NCI-H82 treated with DMSO at 0.1 percent for 48 hours (cell line): ENCODE data around the gene VWA8.
"Not testable (repeated sequence)": the region's sequence is repeated elsewhere in the genome, so short reads cannot be mapped to it uniquely, and the experiment has no call there.

Experiments used
- DNase-seq: peaks from one replicate; lab custom pipeline; 2025; ENCODE audit not compliant: unreplicated experiment; lab: John Stamatoyannopoulos, UW

The VWA8 gene

GRCh38 chr13:41563341-41563983 is 397.4 kb downstream of the VWA8 start:
- DNase-seq = no peak

DNA sequence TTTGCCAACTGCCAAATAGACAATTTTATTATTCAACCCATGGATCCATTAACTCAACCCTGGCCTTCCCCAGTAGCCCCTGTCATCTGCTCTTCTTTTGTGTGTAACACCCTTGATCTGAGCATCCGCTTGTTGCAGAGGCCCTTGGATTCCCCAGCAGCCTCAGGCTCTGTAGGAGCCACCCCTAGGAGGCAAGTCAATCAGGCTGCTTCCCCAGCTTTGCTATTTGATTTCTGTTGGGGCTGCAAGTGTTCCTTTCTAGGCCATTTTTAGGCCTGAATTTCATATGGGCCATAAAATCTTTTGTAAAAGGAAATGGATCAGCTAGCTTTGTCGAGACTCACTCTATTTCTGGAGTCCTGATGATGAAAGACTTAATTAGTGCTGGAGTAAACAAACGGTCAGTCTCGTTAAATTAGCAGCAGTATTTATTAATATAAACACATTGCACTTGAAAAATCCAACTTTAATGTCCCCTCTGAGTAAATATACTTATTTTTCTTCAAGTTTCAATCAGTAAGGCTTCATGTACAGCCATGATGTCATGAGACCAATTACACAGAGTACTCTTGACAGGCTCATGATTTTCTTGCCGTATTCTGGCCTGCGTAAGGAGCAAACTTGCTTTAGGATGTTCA is 398.2 kb downstream of the VWA8 start:
- no peak for DNase-seq

- DNase-seq = no peak
Observed at GRCh38 chr13:41562083-41562482, 398.8 kb downstream of the VWA8 start.

- DNase-seq = no peak
Observed at GRCh38 chr13:41561170-41561569, 399.7 kb downstream of the VWA8 start.

DNA sequence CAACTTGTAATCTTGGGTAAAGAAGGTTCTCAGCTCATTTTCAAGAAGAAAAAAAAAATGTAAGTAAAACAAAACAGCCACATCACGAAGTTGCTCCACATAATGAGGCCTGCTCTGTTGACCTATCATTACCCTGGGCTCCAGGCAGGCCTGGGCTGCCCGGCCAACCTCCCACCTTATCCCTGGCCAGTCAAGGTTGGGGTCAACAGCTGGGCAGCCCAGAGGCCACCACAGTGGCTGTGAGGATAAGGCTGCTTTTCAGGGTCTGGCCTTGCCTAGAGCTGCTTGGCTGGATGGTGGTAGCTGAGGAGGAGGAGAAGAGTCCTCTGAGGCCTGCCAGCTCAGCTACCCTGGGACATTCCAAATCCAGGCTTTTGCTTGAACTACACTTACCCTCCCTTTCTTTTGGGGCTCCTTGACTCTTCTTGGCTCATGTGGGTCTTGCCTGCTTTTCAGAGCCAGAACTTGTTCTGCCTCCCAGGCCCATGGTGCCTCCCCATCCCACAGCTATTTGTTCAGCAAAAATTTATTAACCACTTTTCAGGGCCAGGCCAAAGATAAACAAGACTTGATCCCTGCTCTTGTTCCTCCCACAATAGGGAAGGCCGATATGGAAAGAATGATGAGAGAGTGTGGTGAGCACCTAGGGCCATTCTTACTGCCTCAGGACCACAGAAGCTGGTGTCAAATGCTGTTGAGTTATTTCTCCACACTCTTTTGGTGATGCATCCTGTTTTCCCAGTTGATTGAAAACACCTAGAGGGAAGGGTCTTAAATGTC is 401.9 kb downstream of the VWA8 start:
- no peak for DNase-seq

- DNase-seq = no peak
Observed at GRCh38 chr13:41557719-41558118, 403.2 kb downstream of the VWA8 start.

DNA sequence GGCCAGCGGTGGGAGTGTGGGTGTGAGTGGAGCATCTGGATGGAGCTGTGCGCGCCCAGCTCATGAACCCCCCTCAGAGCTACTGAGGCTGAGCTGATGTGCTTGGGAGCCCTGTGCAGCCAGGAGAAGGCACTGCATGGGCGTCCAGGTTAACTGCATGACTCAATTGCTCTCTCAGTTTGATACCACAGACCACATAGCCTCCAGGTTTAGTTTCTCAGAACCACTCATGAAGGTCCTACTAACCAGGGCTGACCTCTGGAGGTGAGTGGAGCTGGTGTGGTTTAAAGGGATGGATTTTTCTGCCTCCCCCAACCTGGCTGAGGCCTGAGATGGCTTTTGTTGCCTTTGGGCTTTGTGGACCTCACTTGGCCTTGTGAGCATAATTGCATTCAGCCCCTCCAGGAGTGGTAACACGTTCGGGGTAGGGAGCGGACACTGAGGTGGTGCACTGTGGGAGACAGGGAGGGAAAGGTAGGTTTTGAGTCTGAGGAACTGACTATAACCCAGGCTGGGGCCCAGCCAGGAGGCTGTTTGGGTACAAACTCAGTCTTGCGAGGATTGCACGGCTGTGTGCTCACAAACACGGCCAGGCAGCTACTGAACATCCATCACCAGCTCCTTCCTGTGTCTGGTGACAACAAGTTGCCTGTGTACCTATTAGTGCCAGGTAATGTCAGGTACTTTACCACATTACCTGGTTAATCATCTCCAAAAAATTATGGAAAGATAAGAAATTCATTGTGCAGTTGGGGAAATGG is 406.1 kb downstream of the VWA8 start:
- DNase-seq = no peak

GRCh38 chr13:41554180-41554579 is 406.7 kb downstream of the VWA8 start:
- no peak for DNase-seq

DNA sequence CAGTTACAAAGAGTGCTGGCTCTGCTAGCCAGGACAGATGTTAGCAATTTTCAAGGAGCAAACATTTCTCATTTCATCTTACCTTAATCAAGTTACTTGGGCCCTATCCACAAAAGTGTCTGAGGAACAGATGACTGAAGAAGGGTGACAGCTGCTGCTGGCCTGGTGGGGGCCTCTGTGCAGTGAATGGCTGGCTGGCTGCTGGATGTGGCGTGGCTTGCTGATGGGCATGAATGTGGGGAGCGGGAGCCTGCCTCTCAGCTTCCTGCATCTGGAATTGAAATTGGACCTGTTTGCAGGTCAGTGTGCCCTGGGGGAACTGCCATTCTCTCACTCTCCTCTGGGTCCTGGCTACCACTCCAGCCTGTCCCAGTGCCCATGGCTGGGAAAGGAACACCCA is 408.9 kb downstream of the VWA8 start:
- no peak for DNase-seq

DNA sequence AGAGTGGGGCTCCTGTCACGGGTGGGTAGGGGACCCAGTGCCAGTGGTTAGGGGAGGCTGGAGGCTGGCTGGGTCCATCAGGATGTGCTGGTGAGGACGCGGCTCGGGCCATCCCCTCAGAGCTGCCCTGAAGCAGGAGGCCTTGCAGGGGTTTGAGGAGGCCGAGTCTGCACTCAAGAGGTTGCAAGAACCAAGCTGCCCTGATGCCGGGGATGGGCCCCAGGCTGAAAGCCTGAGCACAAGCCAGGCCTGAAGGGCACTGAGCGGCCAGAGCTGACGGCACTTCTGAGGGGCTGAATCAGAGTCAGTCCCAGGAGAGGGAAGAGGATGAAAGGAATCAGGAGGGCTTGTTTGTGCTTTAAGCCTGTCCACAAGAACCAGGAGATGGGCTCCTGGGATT is 410.6 kb downstream of the VWA8 start:
- no peak for DNase-seq

DNA sequence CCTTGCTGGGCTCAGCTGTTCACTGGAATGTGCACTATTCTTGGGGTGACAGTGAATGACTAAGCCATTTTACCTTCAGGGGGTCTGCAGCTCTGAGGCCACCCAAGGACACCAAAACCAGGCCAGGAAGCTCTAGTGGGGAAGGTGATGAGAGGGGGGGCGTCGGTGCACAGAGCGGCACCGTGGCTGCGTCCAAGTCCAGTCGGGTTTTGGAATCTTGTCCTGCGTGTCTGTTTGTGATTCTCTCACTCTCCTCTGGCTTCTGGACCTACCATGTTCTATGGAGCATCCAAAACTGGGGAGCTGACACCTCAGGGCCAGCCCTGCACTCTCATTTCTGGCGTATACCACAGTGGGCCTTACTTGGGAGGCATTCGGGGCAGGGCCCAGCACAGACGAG is 411.4 kb downstream of the VWA8 start:
- DNase-seq = no peak

- no peak for DNase-seq
Observed at GRCh38 chr13:41548910-41549309, 412.0 kb downstream of the VWA8 start.

DNA sequence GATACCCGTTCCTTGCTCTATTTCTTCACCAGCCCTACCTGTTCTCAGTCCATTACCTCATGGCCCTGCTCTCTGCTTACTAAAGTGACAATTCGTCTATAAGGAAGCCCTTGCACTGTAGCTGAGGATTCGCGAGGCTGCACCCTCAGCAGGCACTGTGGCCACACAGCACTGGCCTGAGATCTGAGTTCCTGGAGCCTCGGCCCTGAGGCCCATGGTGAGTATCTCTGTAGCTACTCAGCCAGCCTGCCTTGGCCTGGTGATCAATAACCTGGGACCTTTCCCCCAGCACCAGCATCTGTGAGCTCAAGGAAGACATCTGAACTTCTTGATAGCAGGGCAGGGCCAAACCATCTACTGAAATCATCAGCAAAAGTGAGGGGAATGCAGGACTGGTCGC is 412.9 kb downstream of the VWA8 start:
- DNase-seq = no peak

GRCh38 chr13:41547251-41548000 is 413.5 kb downstream of the VWA8 start:
- DNase-seq = no peak

DNA sequence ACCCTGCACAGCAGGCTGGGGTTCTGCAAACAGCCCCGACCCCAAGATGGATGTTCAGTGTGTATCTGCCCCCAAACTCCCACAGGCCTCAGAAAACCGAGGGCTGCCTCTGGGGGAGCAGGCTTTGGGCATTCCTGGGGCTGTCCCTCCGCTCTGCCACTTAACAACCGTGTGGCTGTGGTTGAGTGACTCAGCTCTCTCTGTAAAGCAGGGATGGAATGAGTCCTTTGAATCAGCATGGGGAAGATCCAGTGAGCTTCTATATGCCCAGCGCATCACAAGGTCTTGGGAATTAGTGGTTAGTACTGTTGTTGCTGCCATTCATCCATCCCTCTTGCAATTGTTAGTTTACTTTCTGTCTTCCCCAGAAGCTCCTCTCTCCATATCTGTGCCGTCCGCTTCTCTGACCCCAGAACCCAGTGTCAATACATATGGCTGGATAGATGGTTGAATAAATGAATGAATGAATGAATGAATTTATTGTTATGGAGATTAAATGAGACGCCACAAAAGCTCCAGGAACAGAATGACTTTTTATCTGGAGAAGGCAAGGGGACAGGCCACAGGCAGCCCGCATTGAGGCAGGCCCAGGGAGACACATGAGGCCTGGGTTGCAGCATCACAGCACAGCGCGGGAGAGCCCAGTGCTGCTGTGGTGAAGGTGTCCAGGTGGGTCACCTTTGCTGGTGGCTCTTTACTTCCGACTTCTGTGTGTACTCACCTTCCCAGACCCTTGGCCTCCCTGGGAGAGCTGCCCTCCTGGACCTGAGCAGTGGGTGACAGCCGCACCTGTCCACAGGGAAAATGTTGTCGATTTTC is 414.3 kb downstream of the VWA8 start:
- no peak for DNase-seq

DNA sequence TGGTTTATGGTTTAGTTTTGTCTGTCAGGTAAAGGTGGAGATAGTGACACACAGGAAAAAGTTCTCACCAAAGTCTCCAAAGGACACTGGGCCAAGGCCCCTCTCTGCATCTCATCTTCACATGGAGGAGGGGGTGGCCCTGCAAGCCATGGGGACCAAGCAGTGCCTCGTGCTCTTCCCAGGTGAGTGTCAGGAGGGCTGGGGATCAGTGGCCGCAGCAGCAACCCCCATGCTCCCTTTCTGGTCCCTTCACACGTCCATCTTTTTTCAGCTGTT is 415.5 kb downstream of the VWA8 start:
- no peak for DNase-seq

DNA sequence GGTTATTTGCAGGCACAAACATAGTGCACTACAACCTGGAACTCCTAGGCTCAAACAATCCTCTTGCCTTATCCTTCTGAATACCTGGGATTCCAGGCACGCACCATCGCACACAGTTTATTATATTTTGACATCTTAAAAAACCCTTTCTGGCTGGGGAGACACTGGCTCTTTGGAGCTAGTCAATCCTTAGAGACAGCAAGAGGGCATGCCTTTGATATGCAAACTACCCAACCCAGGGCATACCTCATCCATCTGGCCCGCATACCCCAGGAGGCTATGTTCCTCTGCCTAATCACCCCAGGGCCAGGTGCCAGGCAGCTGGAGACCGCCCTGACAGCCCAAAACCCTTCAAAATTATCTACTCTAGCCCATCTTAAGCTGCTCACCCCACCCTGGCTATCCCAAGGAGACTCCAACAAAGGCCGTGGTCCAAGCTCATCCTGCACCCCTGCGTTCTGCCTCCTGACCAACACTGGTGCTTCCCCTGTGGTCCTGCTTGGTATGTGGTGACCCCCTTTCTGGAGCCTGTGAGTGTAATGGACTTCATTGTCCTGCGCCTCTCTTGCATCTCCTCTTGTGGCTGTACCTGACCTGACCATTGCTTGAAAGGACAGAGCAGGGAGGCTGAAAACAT is 417.1 kb downstream of the VWA8 start:
- DNase-seq = no peak

- DNase-seq = not testable (repeated sequence)
Observed at GRCh38 chr13:41542799-41543198, 418.1 kb downstream of the VWA8 start.

GRCh38 chr13:41542281-41542680 is 418.6 kb downstream of the VWA8 start:
- DNase-seq = no peak
